Activated CD4-positive, alpha-beta T cell treated with anti-CD3 and anti-CD28 coated beads, Interleukin-2, Interleukin-6, amounts not matched to agents 100 ng/mL and 50 ng/mL, durations not matched to agents 16 hours and 8 hours (primary cell): ENCODE measurements around the gene SCN1B.
"Not testable (repeated sequence)": the region's sequence is repeated elsewhere in the genome, so short reads cannot be mapped to it uniquely, and the experiment has no call there.

Experiments used
- DNase-seq: peaks from one replicate; pipeline ENCODE4 v3.0.0-alpha.2; 2020

Gene SCN1B

DNA sequence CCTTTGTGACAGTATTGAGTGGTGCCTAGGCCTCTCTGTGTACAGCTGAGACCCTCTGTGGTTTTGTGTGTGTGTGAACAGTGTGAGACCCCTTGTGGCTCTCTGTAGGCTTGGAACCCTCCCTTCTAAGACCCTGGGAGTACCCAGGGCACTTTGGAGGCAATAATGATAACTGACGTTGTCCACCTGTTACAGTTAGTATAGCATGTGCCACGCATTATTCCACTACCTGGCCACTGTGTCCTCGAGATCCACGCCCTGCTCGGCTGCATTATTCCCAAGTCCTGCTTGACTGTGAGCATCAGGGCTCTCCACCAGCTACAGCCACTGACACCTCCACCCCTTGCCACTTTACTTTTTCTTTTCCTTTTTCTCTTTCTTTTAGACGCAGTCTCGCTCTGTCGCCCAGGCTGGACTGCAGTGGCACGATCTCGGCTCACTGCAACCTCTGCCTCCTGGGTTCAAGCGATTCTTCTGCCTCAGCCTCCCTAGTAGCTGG, 28.2 kb upstream of the SCN1B start:
- DNase-seq: no peak

DNA sequence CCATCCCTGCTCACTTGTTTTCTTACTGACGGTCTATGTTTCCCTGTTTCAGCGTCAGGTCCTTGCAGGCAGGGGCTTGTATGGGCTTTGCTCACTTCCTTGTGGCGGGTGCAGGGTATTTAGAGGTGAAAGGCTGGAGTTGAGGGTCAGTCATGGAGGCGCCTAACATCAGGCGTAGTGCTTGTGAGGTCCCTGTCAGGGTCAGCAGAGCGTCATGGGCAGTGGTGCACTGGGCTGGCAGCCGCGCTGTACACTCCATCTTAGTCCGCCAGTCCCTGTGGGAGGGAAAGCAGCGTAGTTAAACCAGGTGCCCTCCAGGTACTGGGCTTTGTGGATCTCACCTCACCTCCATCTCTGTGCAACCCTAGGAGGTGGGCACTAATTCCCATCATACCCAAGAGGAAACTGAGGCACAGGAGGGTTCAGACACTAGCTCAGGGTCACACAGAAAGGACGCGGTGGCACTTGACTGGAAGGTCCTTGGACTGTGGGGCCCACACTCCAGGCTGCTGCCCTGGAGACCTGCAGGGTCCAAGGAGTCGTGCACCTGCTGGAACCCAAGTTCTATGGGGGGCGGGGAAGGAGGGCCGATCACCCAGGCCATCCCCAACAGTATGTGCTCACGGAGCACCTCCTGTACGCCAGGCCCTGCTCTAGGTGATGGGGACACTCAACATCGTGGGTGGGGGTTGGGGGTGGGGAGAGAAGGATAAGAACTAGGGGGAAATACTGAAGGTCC, 25.6 kb upstream of the SCN1B start:
- DNase-seq: no peak

DNA sequence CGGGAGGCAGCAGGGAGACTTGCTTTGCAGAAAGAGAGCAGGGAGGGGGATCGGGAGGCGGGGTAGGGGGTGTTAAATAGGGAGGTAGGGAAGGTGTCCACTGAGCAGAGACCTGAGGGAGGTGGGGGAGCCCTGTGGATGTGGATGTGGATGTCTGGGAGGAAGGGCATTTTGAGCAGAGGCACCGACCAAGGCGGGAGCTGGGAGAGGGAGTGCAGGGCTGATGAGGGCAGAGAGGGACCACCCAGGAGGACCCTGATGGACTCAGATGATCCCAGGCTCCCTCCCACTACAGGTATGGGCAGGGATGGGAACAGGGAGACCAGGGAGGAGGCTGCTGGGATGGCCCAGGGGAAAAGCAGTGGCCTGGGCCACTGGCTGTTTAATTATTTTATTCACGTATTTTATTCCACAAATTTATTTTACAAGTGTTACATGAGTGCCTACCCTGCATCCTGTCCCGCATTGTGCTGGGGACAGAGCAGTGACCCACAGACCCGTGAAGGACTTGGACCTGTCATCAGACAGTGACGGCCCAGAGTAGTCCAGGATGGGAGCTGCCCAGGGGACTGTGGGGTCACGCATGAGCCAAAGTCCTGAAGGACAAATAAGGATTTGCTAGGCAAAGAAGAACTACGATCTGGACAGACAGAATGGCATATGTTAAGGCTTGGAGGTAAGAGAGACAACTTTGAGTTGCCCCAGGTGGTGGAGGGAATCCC, 24.9 kb upstream of the SCN1B start:
- no peak for DNase-seq

DNA sequence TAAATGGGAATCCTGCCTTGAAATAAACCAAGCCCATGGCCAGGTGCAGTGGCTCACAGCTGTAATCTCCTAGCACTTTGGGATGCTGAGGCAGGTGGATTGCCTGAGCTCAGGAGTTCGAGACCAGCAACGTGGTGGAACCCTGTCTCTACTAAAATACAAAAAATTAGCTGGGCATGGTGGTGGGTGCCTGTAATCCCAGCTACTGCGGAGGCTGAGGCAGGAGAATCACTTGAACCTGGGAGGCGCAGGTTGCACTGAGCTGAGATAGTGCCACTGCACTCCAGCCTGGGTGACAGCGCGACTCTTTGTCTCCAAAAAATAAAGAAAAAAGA, 24.3 kb upstream of the SCN1B start:
- DNase-seq: not testable (repeated sequence)

DNA sequence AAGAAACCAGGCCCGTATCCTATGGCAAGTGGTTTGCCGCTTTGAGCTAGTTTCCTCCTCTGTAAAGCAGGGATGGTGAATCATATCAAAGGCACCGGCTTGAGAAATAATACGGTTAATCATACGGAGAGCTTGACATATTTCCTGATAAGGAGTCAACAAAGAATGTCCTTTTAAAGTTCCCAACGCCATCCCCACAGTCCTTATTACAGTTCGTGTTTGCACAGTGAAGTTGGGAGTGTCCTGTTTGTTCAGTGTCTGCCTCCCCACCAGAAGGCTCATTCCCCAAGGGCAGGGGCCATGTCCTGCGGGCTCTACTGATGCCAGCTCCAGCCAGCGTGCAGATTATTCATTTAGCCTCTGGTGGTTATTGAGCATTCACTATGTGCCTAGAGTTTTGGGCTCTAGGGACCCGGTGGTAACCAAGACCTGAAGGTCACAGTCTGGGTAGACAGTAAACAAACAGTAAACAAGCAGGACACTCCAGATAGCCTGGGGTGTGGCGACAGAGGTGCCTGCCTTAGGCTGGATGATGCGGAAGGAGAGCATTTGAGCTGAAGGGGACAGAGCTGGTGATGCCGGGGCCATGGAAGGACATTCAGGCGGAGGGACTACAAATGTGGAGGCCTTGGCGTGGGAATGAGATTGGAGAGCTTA, 23.8 kb upstream of the SCN1B start:
- no peak for DNase-seq

DNA sequence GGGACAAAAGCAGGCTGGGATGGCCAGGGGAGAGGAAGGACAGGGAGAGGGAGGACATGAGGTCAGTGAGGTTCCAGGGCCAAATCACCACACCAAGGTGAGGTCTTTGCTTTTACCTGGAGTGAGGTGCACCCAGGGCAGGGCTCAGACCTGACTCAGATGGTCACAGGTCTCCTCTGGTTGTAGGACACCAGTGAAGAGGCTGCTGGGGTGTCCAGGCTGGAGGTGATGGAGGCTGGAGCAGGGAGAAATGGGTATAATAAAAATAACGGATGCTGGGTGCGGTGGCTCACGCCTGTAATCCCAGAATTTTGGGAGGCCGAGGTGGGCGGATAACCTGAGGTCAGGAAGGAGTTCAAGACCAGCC, 23.3 kb upstream of the SCN1B start:
- DNase-seq: no peak

DNA sequence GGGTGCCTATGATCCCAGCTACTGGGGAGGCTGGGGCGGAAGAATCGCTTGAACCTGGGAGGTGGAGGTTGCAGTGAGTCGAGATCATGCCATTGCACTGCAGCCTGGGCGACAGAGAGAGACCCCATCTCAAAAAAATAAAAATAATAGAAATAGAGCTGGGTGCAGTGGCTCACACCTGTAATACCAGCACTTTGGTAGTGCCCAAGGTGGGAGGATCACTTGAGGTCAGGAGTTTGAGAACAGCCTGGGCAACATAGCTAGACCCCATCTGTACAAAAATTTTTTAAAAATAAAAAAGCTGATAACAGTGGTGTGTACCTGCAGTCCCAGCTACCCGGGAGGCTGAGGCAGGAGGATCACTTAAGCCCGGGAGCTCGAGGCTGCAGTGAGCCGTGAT, 22.8 kb upstream of the SCN1B start:
- not testable (repeated sequence) for DNase-seq

DNA sequence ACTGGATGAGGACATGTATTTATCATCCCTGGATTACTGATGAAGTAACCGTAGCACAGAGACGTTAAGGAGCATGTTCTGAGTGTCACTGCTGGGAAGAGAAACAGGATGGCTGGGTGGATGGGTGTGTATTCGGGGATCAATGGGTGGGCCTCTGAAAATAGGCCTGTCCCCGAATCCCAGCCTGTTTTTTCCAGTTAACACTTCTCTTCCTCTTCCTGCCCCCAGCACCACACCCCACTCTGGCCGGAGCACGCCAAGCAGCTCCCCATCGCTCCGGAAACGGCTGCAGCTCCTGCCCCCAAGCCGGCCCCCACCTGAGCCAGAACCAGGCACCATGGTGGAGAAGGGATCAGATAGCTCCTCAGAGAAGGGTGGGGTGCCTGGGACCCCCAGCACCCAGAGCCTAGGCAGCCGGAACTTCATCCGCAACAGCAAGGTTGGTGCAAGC, 21.4 kb upstream of the SCN1B start:
- no peak for DNase-seq

DNA sequence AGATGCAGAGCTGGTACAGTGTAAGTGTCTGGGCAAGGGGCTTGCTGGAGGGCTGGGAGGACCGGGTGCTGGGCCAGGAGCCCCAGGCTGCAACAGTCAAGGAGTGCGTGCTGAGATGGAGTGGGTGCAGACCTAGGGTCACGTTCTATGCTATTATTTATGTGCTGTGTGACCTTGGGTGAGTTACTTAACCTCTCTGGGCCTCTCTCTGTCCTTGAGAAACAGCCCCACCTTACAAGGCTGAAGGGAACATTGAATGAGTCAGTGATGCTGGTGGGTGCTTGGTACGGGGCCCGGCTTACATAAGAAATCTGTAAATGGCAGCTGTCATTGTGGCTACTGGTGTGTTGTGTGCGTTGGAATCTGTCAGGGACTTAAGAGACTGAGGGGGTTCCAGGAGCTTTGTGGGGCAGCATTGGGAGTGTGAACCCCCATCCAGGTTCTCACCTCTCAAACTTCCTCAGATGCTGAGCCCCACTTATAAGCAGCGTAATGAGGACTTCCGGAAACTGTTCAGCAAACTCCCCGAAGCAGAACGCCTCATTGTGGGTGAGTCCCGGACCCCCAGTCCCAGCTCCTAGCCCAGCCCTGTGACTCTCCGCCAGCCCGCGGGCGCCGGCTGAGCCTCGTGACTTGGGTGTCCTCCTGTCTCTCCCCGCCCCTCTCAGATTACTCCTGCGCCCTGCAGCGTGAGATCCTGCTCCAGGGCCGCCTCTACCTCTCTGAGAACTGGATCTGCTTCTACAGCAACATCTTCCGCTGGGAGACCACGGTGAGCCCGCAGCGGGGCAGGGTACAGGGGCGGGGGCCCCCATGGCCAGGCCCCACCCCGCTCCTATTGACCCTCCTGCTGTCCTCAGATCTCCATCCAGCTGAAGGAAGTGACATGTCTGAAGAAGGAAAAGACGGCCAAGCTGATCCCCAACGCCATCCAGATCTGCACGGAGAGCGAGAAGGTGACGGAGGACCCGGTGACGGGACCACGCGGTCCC, 20.6 kb upstream of the SCN1B start:
- no peak for DNase-seq

DNA sequence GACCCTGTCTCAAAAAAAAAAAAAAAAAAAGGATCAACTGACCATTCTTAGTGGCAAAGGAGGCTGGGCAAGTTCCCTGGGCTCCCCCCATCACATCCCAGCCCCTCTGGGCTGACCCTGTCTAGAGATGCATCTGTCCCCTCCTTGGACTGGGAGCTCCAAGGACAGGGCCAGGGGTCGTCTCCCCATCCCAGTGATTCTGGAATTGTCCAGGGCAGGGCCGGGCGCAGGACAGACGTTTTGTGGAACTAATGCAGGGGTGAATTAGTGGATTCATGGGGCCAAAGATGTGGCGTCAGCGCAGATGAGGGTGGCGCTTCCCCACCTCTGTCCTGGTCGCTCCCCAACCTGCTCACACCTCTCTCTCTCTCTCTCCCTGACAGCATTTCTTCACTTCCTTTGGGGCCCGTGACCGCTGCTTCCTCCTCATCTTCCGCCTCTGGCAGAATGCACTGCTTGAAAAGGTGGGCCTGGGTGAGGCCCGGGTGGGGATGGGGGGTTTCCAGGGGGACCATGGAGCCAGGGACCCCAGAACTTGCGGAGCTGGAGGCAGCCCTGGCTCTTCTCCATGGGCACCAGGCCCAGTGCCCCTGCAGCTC, 19.1 kb upstream of the SCN1B start:
- no peak for DNase-seq

DNA sequence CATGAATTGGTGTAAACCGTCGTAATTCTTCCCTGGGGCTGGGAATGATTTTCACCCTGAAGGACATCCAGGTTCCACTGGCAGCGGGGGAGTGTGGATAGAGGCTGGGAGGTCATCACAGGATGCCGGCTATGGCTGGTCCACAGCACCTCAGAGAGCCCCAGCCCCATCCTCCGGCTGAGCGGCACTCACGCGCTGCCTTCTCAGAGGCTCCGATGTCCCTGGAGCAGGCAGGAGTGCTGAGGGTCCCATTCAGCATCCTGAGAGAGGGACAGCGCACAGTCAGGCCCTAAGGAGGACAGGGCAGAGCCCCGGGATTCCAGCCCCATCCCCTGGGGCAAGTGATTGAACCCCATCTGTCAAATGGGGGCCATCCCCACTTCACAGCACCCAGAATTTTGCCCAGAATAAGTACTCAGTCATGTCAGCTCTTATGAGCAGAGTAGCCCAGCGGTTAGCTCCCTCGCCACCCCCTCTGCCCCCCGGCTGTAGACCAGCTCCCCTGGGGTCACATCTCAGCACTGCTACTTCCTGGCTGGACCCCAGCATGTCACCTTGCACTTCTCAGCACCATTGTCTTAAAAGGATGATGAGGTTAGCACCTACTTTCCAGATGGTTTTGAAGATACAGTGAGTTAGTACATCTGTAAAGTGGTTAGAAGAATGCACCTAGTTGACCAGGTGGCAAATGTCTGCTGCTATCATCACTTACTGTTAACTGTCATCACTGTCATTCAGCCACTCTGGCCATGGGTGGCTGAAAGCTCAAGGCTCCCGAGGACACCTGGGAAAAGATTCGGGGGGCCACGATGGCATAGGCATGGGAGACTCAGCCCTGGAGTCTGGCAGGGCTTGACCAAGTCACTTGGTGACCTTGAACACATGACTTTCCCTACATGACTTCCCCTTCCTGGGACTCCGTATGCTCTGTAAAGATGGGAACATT, 18.3 kb upstream of the SCN1B start:
- no peak for DNase-seq

DNA sequence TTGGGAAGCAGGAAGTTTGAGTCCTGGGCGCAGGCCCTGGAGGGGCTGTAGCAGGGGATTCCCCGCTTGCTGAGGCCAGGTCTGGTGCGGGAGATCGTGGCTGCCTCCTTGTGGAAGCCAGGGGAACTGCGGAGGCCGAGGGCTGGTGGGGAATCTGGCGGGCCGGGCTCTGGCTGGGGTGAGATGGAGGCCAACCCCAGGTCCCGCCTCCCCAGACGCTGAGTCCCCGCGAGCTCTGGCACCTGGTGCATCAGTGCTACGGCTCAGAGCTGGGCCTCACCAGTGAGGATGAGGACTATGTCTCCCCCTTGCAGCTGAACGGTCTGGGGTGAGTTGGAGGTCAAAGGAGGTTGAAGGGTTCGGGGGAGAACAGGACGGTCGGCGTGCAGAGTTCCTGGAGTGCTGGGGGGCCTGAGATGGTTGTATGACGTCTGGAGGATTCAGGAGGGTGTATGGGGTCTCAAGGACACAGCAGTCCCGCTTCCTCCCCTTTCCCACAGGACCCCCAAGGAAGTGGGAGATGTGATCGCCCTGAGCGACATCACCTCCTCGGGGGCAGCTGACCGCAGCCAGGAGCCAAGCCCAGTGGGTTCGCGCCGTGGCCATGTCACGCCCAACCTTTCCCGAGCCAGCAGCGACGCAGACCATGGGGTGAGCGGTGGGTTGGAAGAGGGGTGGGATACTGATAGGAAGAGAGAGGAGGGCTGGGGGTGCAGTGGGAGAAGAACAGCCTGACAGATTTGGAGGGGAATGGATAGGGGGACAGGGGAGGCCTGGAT, 17.0 kb upstream of the SCN1B start:
- peak; percentile 81 for DNase-seq

DNA sequence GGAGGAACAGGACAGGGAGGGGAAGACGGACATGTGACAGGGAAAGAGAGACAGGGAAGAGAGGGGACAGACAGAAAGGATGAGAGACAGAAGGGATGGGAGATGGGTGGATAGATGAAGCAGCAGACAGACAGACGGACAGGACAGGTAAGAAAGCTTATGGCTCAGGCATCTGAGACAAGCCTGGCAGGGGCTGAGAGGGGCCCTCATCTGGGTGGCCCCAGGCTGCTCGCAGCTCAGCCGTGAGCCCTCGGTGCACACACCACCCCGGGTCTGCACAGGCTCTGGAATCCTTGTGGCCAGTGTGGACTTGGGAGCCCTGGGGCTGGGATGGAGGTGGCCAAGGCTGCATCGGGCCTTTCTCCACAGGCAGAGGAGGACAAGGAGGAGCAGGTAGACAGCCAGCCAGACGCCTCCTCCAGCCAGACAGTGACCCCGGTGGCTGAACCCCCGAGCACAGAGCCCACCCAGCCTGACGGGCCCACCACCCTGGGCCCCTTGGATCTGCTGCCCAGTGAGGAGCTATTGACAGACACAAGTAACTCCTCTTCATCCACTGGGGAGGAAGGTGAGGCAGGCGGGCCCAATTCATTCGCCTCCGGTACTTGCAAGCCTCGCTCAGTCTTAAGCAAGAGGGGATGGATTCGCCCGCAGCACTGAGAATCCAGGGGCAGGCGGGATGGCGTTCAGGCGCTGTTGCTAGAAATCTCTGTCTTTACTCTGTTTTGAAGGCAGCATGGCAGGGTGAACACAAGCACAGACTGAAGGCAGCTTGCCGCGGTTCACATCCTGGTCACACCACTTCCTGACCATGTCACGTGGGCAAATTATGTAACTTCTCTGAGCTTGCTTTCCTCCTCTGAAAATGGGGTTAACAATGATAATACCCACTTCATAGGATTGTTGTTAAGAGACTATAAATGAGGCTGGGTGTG, 16.2 kb upstream of the SCN1B start:
- peak; percentile 63 for DNase-seq

DNA sequence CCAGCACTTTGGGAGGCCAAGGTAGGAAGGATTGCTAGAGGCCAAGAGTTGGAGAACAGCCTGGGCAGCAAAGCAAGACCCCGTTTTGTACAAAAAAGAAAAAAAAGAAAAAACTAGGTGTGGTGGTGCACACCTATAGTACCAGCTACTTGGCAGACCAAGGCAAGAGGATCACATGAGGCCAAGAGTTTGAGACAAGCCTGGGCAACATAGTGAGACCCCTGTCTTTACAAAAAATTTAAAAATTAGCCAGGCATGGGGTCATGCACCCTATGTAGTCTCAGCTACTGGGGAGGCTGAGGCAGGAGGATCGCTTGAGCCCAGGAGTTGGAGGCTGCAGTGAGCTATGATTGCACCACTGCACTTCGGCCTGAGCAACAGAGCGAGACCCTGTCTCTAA, 15.5 kb upstream of the SCN1B start:
- DNase-seq: not testable (repeated sequence)

DNA sequence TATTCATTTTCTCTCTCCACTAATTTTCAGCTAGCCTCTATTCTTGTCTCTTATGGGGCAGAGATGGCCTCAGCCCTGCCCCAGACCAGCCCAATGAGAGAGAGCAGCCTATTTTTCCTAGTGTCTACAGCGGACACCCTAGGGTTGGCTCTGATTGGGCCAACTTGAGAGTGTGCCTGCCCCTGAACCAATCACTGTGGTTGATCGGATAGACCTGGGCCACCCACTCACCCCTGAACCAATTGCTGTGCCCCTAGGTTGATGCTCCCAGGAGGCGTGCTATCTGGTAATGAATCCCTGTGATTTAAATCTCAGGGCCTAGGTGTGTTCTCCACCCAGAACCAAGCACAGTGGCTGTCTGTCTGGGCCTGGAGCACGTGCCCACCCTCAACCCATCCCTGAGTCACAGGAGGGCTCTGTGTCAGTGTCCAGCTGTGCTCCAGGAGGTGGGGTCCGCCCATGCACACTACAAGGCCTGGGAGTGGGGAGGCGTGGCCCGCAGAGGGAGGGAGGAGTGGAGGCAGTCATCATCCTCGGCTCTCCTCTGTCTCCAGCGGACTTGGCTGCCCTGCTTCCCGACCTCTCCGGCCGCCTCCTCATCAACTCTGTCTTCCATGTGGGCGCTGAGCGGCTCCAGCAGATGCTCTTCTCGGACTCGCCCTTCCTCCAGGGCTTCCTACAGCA, 14.9 kb upstream of the SCN1B start:
- no peak for DNase-seq

DNA sequence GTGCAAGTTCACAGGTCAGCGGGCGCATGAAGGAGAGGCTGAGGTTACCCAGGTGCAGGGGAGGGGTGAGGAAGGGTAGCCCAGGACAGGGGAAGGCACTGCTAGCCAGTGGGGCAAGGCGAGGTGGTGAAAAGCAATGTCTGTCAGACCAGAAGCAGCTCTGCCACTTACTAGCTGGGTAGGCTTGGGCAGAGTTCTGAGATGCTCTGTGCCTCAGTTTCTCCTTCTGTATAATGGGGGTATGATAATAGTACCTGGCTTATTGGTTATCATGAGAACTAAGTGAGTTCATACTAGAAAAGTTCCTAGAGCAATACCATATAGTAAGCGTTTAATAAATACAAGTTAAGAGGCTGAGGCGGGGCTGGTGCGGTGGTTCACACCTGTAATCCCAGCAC, 14.3 kb upstream of the SCN1B start:
- no peak for DNase-seq

DNA sequence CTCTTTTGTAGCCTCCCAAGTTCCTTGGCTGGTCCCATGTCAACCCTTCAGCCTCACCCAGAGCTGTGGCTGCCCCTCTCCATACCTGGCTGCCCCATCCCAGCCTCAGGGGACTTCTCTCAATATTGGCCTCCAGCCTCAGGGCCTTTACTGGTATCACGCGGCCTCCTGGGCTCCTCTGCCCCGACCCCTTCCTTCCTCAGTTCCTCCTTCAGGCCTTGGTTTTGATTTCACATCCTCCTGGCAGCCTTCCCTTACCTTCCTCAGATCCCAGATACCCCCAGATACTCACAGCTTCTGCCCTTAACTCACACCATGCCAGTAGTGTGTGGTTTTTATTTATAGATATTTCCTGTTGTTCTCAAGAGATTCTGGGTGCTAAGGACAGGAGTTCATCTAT, 12.8 kb upstream of the SCN1B start:
- DNase-seq: no peak

DNA sequence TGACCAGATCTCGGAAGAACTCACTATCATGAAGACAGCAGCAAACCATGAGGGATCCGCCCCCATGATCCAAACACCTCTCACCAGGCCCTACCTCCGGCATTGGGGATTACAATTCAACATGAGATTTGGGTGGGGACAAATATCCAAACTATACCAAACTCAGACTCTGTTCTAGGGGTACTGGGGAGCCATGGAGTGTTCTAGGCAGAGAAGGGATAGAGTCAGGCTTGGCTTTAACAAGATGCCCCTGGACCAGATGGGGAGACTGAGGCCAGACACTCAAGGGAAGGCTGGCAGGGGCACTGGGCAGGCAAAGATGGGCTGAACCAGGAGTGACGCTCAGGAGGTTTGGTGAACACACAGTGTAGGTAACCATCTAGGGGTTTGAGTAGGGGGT, 11.9 kb upstream of the SCN1B start:
- DNase-seq: no peak

DNA sequence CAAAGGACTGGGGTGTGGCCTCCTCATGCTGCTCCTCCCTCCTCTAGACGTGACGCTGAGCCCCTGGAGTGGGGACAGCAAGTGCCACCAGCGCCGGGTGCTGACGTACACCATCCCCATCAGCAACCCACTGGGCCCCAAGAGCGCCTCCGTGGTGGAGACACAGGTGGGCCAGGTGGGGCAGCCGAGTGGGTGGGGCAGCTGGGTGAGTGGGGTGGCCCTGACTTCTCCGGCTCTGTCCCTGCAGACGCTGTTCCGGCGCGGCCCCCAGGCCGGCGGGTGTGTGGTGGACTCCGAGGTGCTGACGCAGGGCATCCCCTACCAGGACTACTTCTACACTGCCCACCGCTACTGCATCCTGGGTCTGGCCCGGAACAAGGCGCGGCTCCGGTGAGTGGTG, 11.1 kb upstream of the SCN1B start:
- DNase-seq: no peak
